ENCODE data around the gene HSPA6.

- TF ChIP-seq CTCF (IDR thresholded peaks at IDR 0.05; ENCODE audit: poor library complexity, severe bottlenecking), result no peak
- TF ChIP-seq POLR2AphosphoS5 (IDR thresholded peaks at IDR 0.05), result no peak
- no peak for TF ChIP-seq SMC3 (conservative IDR thresholded peaks at IDR 0.05; ENCODE audit: poor library complexity)
- no peak for TF ChIP-seq EZH2 (IDR thresholded peaks at IDR 0.05; ENCODE audit: borderline replicate concordance, insufficient read depth, low read length, poor library complexity, severe bottlenecking)
- no peak for TF ChIP-seq TAF1 (IDR thresholded peaks at IDR 0.05; ENCODE audit: low read depth)
Observed at GRCh38 chr1:161492827-161493226, 31.5 kb upstream of the HSPA6 start.

Measured in neural cell (in vitro differentiated cells).